B cell (primary cell): ENCODE data around the gene PLAC9. TPM values are rescaled to one million over a fixed set of nuclear protein-coding genes. Genes with fewer than 3 reads are reported as not detected.

Experiments used
- ATAC-seq: fragments of 200-7000 bp; cut with Tn5 transposase; one replicate; pipeline ENCODE4 v1.10.0; 2021; ENCODE audit warnings: low read depth, mild to moderate bottlenecking, moderate number of reproducible peaks, moderate library complexity
- CTCF ChIA-PET: fragments of 350-600 bp; sonication (Branson Sonifier 250); formaldehyde crosslinking; loops from one replicate; lab custom pipeline; 2021; ENCODE audit warnings: antibody characterized with exemption, inconsistent platforms; lab: Charles Lee
- POLR2A ChIA-PET: fragments of 350-600 bp; sonication (Branson Sonifier 250); formaldehyde crosslinking; loops from one replicate; lab custom pipeline; 2021; ENCODE audit warnings: antibody characterized with exemption; lab: Charles Lee
- DNase-seq: peaks from one replicate; pipeline ENCODE4 v3.0.0; 2013
- H2AFZ ChIP-seq: 2 replicates; pipeline ENCODE4 v1.6.1; 2012; ENCODE audit warnings: mild to moderate bottlenecking, low read depth, low read length; ENCODE audit not compliant: insufficient read depth, poor library complexity, severe bottlenecking
- H3K27ac ChIP-seq, 2 donors: 1 replicate in 1 of 2; 2 replicates in 1 of 2; pipeline ENCODE4 v1.5.1; 2012 to 2013; ENCODE audit warnings: low read length in 2 of 2, mild to moderate bottlenecking in 2 of 2, moderate library complexity in 1 of 2
- H3K27me3 ChIP-seq, 4 experiments: fragments of 200-600 bp in 1 of 4; sonication (generic) in 1 of 4; replicated peaks in 1 of 4; 1 replicate in 2 of 4; 2 replicates in 2 of 4; pipeline versions ENCODE4 v1.6.1 to v1.7.0; 2013 to 2016; ENCODE audit warnings: low read length in 3 of 4, mild to moderate bottlenecking in 2 of 4, mixed read lengths in 1 of 4, moderate library complexity in 1 of 4; ENCODE audit not compliant: insufficient read depth in 4 of 4, control insufficient read depth in 3 of 4; ENCODE audit errors: control extremely low read depth in 1 of 4
- H3K36me3 ChIP-seq, 2 experiments: replicated peaks in 1 of 2; 1 replicate in 1 of 2; 2 replicates in 1 of 2; pipeline versions ENCODE4 v1.6.1 to v1.7.1; 2013; ENCODE audit warnings: low read length in 1 of 2; ENCODE audit not compliant: insufficient read depth in 2 of 2, control insufficient read depth in 1 of 2; ENCODE audit errors: control extremely low read depth in 1 of 2, extremely low read depth in 1 of 2
- H3K4me1 ChIP-seq, 2 donors: fragments of 200-600 bp in 1 of 2; sonication (generic) in 1 of 2; 1 replicate in 1 of 2; 2 replicates in 1 of 2; pipeline versions ENCODE4 v1.5.1 to v1.6.1; 2013 to 2017; ENCODE audit warnings: low read length in 2 of 2; ENCODE audit not compliant: control insufficient read depth in 2 of 2, insufficient read depth in 2 of 2
- H3K4me2 ChIP-seq: replicated peaks from 2 replicates; pipeline ENCODE3; 2012; ENCODE audit warnings: mild to moderate bottlenecking, low read depth, low read length; ENCODE audit not compliant: poor library complexity, severe bottlenecking
- H3K4me3 ChIP-seq, 5 experiments: fragments of 200-600 bp in 1 of 5; sonication (generic) in 1 of 5; 1 replicate in 3 of 5; 2 replicates in 2 of 5; pipeline versions ENCODE4 v1.5.1 to v1.7.0; 2011 to 2016; ENCODE audit warnings: low read length in 4 of 5, mild to moderate bottlenecking in 4 of 5, low read depth in 2 of 5, control low read depth in 1 of 5, moderate library complexity in 1 of 5; ENCODE audit not compliant: insufficient read depth in 1 of 5; ENCODE audit errors: control extremely low read depth in 1 of 5, extremely low read depth in 1 of 5
- H3K79me2 ChIP-seq: fragments of 200-600 bp; sonication (generic); one replicate; pipeline ENCODE4 v1.6.0; 2016; ENCODE audit warnings: low read length; ENCODE audit not compliant: control insufficient read depth, insufficient read depth
- H3K9ac ChIP-seq: fragments of 200-600 bp; sonication (generic); 2 replicates; pipeline ENCODE4 v1.6.1; 2017; ENCODE audit warnings: mild to moderate bottlenecking, low read length, moderate library complexity
- H3K9me3 ChIP-seq, 3 donors: one replicate each; pipeline versions ENCODE4 v1.6.1 to v1.7.1; 2013; ENCODE audit warnings: low read length in 2 of 3; ENCODE audit not compliant: control insufficient read depth in 2 of 3, insufficient read depth in 1 of 3; ENCODE audit errors: control extremely low read depth in 1 of 3
- H4K20me1 ChIP-seq: 2 replicates; pipeline ENCODE4 v1.6.0; 2012; ENCODE audit warnings: mild to moderate bottlenecking, low read length; ENCODE audit not compliant: insufficient read depth, control insufficient read depth, poor library complexity, severe bottlenecking
- H3K27ac Mint-ChIP-seq: one replicate; pipeline ENCODE4 v1.8.0; 2021; ENCODE audit warnings: mixed read lengths
- H3K27me3 Mint-ChIP-seq: one replicate; pipeline ENCODE4 v1.8.0; 2021; ENCODE audit warnings: mixed read lengths
- H3K4me1 Mint-ChIP-seq: one replicate; pipeline ENCODE4 v1.8.0; 2021; ENCODE audit warnings: mixed read lengths
- H3K4me3 Mint-ChIP-seq: one replicate; pipeline ENCODE4 v1.8.0; 2021; ENCODE audit warnings: mixed read lengths
- H3K9me3 Mint-ChIP-seq: one replicate; pipeline ENCODE4 v1.8.0; 2022; ENCODE audit warnings: mixed read lengths; ENCODE audit not compliant: insufficient read depth
- EZH2 ChIP-seq: IDR thresholded peaks from 2 replicates; pipeline ENCODE4 v1.6.1; 2012; ENCODE audit warnings: borderline replicate concordance, low read depth, mild to moderate bottlenecking, moderate library complexity, low read length; ENCODE audit not compliant: insufficient read depth, poor library complexity, severe bottlenecking
- WGBS: methylation state at CpG from one replicate; pipeline ENCODE4 v1.1.5; 2013; ENCODE audit warnings: missing lambda C conversion rate; ENCODE audit not compliant: insufficient coverage; 5-methylcytosine and 5-hydroxymethylcytosine counted together
- intact Hi-C: fragments of 100-400 bp; cut with micrococcal nuclease; formaldehyde crosslinking; loops from one replicate; pipeline ENCODE4 v1.10.0; 2022
- polyA plus RNA-seq: library from polyadenylated mRNA; depleted of rRNA; stranded (reverse); fragments of >200 nt; gene quantifications from 2 replicates; pipeline ENCODE4 v1.2.3, GENCODE V29; 2012
- total RNA-seq, 2 donors: library from RNA; stranded (reverse); fragments of 120-200 nt in 1 of 2; gene quantifications; 1 replicate in 1 of 2; 2 replicates in 1 of 2; pipeline versions ENCODE4 v1.2.3 to v1.2.4, GENCODE V29; 2013 to 2022
- TF ChIP-seq, protein P1 (sequence below): fragments of 200-600 bp; IDR thresholded peaks from one replicate; pipeline ENCODE4 v1.8.0; 2022; ENCODE audit warnings: antibody characterized with exemption, mild to moderate bottlenecking

Gene PLAC9
- total and polyA plus RNA-seq, 2 donors (not counting 1 experiment from before 2014, with no cell fraction given) = not detected

DNA sequence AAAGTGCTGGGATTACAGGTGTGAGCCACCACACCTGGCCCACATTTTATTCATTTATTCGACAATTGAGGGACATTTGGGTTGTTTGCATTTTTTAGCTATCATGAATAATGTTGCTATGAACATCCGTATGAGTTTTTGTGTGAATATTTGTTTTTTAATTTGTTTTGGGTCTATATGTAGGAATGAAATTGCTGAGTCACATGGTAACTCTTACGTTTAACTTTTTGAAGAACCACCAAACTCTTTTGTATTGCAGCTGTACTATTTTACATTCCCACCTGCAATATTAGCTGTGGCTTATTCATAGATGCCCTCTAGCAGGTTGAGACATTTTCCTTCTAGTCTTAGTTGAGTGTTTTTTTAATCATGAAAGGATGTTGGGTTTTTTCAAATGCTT, 14.4 kb downstream of the PLAC9 start:
- intact Hi-C loops = no loop called here
- H2AFZ ChIP-seq = no peak overlapping the region
- CTCF ChIA-PET = interaction anchor here (0.7 to 6.4 kb wide), 4 partner anchors 23 to 75 kb away, joined by 3 to 47 read pairs (median 3); no protein-coding TSS in a partner anchor
- ATAC-seq (no peak), DNase-seq (no peak)
- no peak overlapping the region for H3K27ac ChIP-seq
- Mint-ChIP-seq H3K4me3 (no peak overlapping the region), H3K27me3 (no peaks in the 10 kb centered on the region), H3K9me3 (no peaks in the 10 kb centered on the region), H3K4me1 (peaks cover 21% of the 10 kb centered on the region), H3K27ac (no peak overlapping the region)
- H3K4me2 ChIP-seq = no peak overlapping the region
- H3K9ac ChIP-seq = no peak overlapping the region
- H3K4me1 ChIP-seq = peaks cover 14 to 17% of the 10 kb centered on the region in 2 donors
- peaks cover 0 to 4% (median 0%) of the 10 kb centered on the region in 3 donors for H3K9me3 ChIP-seq
- H3K79me2 ChIP-seq = no peaks in the 10 kb centered on the region
- no peaks in the 10 kb centered on the region for H4K20me1 ChIP-seq
- no peaks in the 10 kb centered on the region for H3K27me3 ChIP-seq
- peaks cover 2 to 8% of the 10 kb centered on the region in 2 experiments for H3K36me3 ChIP-seq
- TF ChIP-seq, protein P1, sequence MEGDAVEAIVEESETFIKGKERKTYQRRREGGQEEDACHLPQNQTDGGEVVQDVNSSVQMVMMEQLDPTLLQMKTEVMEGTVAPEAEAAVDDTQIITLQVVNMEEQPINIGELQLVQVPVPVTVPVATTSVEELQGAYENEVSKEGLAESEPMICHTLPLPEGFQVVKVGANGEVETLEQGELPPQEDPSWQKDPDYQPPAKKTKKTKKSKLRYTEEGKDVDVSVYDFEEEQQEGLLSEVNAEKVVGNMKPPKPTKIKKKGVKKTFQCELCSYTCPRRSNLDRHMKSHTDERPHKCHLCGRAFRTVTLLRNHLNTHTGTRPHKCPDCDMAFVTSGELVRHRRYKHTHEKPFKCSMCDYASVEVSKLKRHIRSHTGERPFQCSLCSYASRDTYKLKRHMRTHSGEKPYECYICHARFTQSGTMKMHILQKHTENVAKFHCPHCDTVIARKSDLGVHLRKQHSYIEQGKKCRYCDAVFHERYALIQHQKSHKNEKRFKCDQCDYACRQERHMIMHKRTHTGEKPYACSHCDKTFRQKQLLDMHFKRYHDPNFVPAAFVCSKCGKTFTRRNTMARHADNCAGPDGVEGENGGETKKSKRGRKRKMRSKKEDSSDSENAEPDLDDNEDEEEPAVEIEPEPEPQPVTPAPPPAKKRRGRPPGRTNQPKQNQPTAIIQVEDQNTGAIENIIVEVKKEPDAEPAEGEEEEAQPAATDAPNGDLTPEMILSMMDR = no peak
- TF ChIP-seq EZH2 = no peak
- POLR2A ChIA-PET = interaction anchor here (0.6 kb wide), 1 partner anchor 273 kb away, joined by 5 read pairs; no protein-coding TSS in a partner anchor
- H3K4me3 ChIP-seq = no peak overlapping the region
- WGBS = no CpG with 5 or more reads among the region's 3 CpGs

DNA sequence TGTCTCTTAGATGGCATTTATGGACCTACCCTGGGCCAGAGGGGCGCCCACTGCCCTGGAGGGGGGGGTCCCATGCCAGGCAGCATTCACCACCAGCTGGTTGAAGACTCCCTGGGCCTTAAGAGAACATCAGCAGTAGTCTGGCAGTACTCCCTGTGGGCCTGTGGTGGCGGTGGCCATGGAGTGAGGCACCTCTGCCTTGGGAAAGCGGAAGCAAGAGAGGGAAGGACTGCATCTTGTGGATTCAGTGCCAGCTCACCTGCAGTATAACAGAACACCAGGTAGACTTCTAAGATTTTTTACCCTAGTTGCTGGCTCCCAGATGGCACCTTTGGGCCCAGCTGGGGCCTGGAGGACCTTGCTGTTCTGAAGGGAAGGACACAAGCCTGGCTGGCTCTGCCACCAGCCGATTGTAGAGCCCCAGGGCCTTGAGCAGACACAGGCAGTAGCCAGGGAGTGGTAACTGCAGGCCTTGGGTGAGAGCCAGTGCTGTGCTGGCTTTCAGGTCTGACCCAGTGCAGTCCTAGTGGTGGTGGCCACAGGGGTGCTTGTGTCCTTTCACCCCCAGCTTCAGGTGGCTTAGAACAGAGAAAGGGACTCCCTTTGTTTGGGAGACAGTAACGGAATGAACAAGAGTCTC, 15.8 kb downstream of the PLAC9 start:
- no peak overlapping the region for H3K4me3 ChIP-seq
- intact Hi-C loops = no loop called here
- H3K27me3 ChIP-seq = no peaks in the 10 kb centered on the region
- WGBS = 86% methylated on average over 5 of the region's 5 CpGs
- no peak overlapping the region for H2AFZ ChIP-seq
- H3K9ac ChIP-seq = no peak overlapping the region
- no peaks in the 10 kb centered on the region for H3K27me3 Mint-ChIP-seq
- no peak overlapping the region for H3K27ac ChIP-seq
- peaks cover 3 to 21% of the 10 kb centered on the region in 2 experiments for H3K36me3 ChIP-seq
- H3K27ac Mint-ChIP-seq = no peak overlapping the region
- H3K9me3 ChIP-seq = peaks cover 0 to 4% (median 0%) of the 10 kb centered on the region in 3 donors
- CTCF ChIA-PET = interaction anchor here (1.4 to 6.4 kb wide), 4 partner anchors 35 to 104 kb away, joined by 3 to 47 read pairs (median 4); no protein-coding TSS in a partner anchor
- POLR2A ChIA-PET = no interaction called here
- no peak overlapping the region for H3K4me3 Mint-ChIP-seq
- H3K4me2 ChIP-seq = no peak overlapping the region
- no peaks in the 10 kb centered on the region for H3K79me2 ChIP-seq
- TF ChIP-seq, protein P1 = no peak
- no peak for TF ChIP-seq EZH2
- ATAC-seq (no peak), DNase-seq (no peak)
- no peaks in the 10 kb centered on the region for H4K20me1 ChIP-seq
- H3K9me3 Mint-ChIP-seq = no peaks in the 10 kb centered on the region
- peaks cover 21% of the 10 kb centered on the region for H3K4me1 Mint-ChIP-seq
- H3K4me1 ChIP-seq = peaks cover 14 to 17% of the 10 kb centered on the region in 2 donors
